ENCODE data around the gene HSPB8.

- TF ChIP-seq CTCF (IDR thresholded peaks at IDR 0.05) (no peak), POLR2A (IDR thresholded peaks at IDR 0.05) (no peak)
Measured at GRCh38 chr12:119229837-119230236, 51.1 kb downstream of the HSPB8 start.

All from lower leg skin (tissue), 3 donors.